Right lobe of liver (tissue), 4 donors: ENCODE results near the gene TH.

ENCODE experiments used
- CTCF ChIP-seq, 4 donors: fragments of 200-600 bp in 3 of 4; fragments of 450-650 bp in 1 of 4; IDR thresholded peaks; one replicate each; pipeline versions ENCODE4 v1.5.1 to v1.8.0; 2016 to 2022; ENCODE audit warnings: antibody characterized with exemption in 4 of 4, mild to moderate bottlenecking in 2 of 4
- POLR2A ChIP-seq: fragments of 450-650 bp; IDR thresholded peaks from one replicate; pipeline ENCODE4 v1.6.1; 2017; ENCODE audit warnings: antibody characterized with exemption, mild to moderate bottlenecking
- donor health status: DM: no; HTN: no; CAD: no.
- donor health status: DM: no; HTN: no; CAD: no.
- donor health status: DM: no; HTN: yes; CAD: no.

GRCh38 chr11:2215230-2215560 lies 43.6 kb upstream of the TH start:
- TF ChIP-seq POLR2A (no peak), CTCF (IDR thresholded peaks at IDR 0.05) (no peak)
